EH (cell line): ENCODE results near the gene TRAF3IP1.
"Not testable (repeated sequence)": the region's sequence is repeated elsewhere in the genome, so short reads cannot be mapped to it uniquely, and the experiment has no call there.

Experiments
- DNase-seq: peaks from one replicate; pipeline ENCODE4 v3.0.0-alpha.2; 2015; ENCODE audit warnings: low read depth

Gene TRAF3IP1

GRCh38 chr2:238380785-238381184 lies 60.5 kb downstream of the TRAF3IP1 start:
- peak; percentile 80 for DNase-seq

GRCh38 chr2:238381341-238382115 lies 61.2 kb downstream of the TRAF3IP1 start:
- peak; percentile 80 for DNase-seq

GRCh38 chr2:238382381-238382781 lies 62.1 kb downstream of the TRAF3IP1 start:
- DNase-seq: peak; percentile 49

GRCh38 chr2:238383135-238383534 lies 62.8 kb downstream of the TRAF3IP1 start:
- no peak for DNase-seq

GRCh38 chr2:238383743-238384380 lies 63.5 kb downstream of the TRAF3IP1 start:
- DNase-seq: no peak

GRCh38 chr2:238387332-238387731 lies 67.0 kb downstream of the TRAF3IP1 start:
- no peak for DNase-seq

GRCh38 chr2:238388794-238389193 lies 68.5 kb downstream of the TRAF3IP1 start:
- no peak for DNase-seq

GRCh38 chr2:238389988-238390589 lies 69.8 kb downstream of the TRAF3IP1 start:
- DNase-seq: peak; percentile 48

GRCh38 chr2:238391042-238391689 lies 70.8 kb downstream of the TRAF3IP1 start:
- no peak for DNase-seq

- DNase-seq: no peak
Measured at GRCh38 chr2:238396663-238397062, 76.3 kb downstream of the TRAF3IP1 start.

GRCh38 chr2:238397356-238397755 lies 77.0 kb downstream of the TRAF3IP1 start:
- DNase-seq: no peak

GRCh38 chr2:238398577-238398976 lies 78.3 kb downstream of the TRAF3IP1 start:
- DNase-seq: no peak

- DNase-seq: no peak
Measured at GRCh38 chr2:238399094-238399493, 78.8 kb downstream of the TRAF3IP1 start.

- no peak for DNase-seq
Measured at GRCh38 chr2:238401551-238401950, 81.2 kb downstream of the TRAF3IP1 start.

GRCh38 chr2:238403632-238404405 lies 83.5 kb downstream of the TRAF3IP1 start:
- DNase-seq: no peak

- DNase-seq: no peak
Measured at GRCh38 chr2:238404406-238405216, 84.3 kb downstream of the TRAF3IP1 start.

- DNase-seq: not testable (repeated sequence)
Measured at GRCh38 chr2:238405217-238405555, 84.9 kb downstream of the TRAF3IP1 start.

- DNase-seq: no peak
Measured at GRCh38 chr2:238406221-238406997, 86.1 kb downstream of the TRAF3IP1 start.

- DNase-seq: no peak
Measured at GRCh38 chr2:238406998-238407285, 86.6 kb downstream of the TRAF3IP1 start.

- DNase-seq: no peak
Measured at GRCh38 chr2:238407566-238407965, 87.2 kb downstream of the TRAF3IP1 start.
